Upper lobe of left lung (tissue), 4 donors: ENCODE measurements around the gene HBA1.

Experiments used
- EP300 ChIP-seq, 4 donors: sonication (generic); formaldehyde crosslinking; IDR thresholded peaks; one replicate each; pipeline ENCODE4 v1.5.1; 2017; ENCODE audit warnings: antibody characterized with exemption in 4 of 4, control low read depth in 2 of 4
- POLR2A ChIP-seq, 4 donors: fragments of 450-650 bp; IDR thresholded peaks; one replicate each; pipeline ENCODE4 v1.5.1; 2016 to 2017; ENCODE audit warnings: antibody characterized with exemption in 4 of 4, mild to moderate bottlenecking in 2 of 4
- POLR2AphosphoS5 ChIP-seq, 2 donors: sonication (generic); formaldehyde crosslinking; IDR thresholded peaks; one replicate each; pipeline ENCODE4 v1.5.1; 2017; ENCODE audit warnings: antibody characterized with exemption in 2 of 2
- TF ChIP-seq, protein P1 (sequence below), 6 experiments: fragments of 450-650 bp in 4 of 6; fragments of 200-600 bp in 2 of 6; sonication (generic) in 2 of 6; IDR thresholded peaks; one replicate each; pipeline ENCODE4 v1.5.1; 2016 to 2019; ENCODE audit warnings: antibody characterized with exemption in 6 of 6

- TF ChIP-seq, protein P1, sequence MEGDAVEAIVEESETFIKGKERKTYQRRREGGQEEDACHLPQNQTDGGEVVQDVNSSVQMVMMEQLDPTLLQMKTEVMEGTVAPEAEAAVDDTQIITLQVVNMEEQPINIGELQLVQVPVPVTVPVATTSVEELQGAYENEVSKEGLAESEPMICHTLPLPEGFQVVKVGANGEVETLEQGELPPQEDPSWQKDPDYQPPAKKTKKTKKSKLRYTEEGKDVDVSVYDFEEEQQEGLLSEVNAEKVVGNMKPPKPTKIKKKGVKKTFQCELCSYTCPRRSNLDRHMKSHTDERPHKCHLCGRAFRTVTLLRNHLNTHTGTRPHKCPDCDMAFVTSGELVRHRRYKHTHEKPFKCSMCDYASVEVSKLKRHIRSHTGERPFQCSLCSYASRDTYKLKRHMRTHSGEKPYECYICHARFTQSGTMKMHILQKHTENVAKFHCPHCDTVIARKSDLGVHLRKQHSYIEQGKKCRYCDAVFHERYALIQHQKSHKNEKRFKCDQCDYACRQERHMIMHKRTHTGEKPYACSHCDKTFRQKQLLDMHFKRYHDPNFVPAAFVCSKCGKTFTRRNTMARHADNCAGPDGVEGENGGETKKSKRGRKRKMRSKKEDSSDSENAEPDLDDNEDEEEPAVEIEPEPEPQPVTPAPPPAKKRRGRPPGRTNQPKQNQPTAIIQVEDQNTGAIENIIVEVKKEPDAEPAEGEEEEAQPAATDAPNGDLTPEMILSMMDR (IDR thresholded peaks at IDR 0.05), result no peak
- no peak for TF ChIP-seq POLR2AphosphoS5 (IDR thresholded peaks at IDR 0.05)
- TF ChIP-seq EP300 (IDR thresholded peaks at IDR 0.05), result no peak
- TF ChIP-seq POLR2A (IDR thresholded peaks at IDR 0.05), result no peak
Observed at GRCh38 chr16:185213-185612, 8.7 kb downstream of the HBA1 start.
